OCI-LY3 (cell line): ENCODE data around the gene C2orf92.
"Not testable (repeated sequence)": the region's sequence is repeated elsewhere in the genome, so short reads cannot be mapped to it uniquely, and the experiment has no call there.

Source experiments
- H2AFZ ChIP-seq: fragments of 200-600, 300-600 bp; shearing (Covaris generic); 2 replicates; pipeline ENCODE4 v1.6.0; 2014; ENCODE audit warnings: antibody characterized with exemption, low read depth, low read length
- H3K27ac ChIP-seq: fragments of 200-600, 300-600 bp; sonication (generic); 2 replicates; pipeline ENCODE4 v1.5.1; 2014; ENCODE audit warnings: mild to moderate bottlenecking, low read length, moderate library complexity, mixed read lengths
- H3K27me3 ChIP-seq: fragments of 200-600, 300-600 bp; sonication (generic); 2 replicates; pipeline ENCODE4 v1.6.1; 2014; ENCODE audit warnings: low read depth, low read length, mixed read lengths
- H3K36me3 ChIP-seq: fragments of 200-600, 300-600 bp; sonication (generic); replicated peaks from 2 replicates; pipeline ENCODE3; 2014; ENCODE audit warnings: low read depth, low read length, mixed read lengths
- H3K4me1 ChIP-seq: fragments of 300-600, 200-600 bp; sonication (generic); 2 replicates; pipeline ENCODE4 v1.6.1; 2014; ENCODE audit warnings: low read length, mixed read lengths
- H3K4me2 ChIP-seq: fragments of 200-600, 300-600 bp; sonication (generic); 2 replicates; pipeline ENCODE4 v1.6.1; 2014; ENCODE audit warnings: low read length, mixed read lengths
- H3K4me3 ChIP-seq: fragments of 300-600, 200-600 bp; sonication (generic); 2 replicates; pipeline ENCODE4 v1.5.1; 2014; ENCODE audit warnings: antibody characterized with exemption, mild to moderate bottlenecking, low read length, moderate library complexity
- H3K79me2 ChIP-seq: fragments of 300-600, 200-600 bp; shearing (Covaris generic); 2 replicates; pipeline ENCODE4 v1.6.1; 2014; ENCODE audit warnings: mild to moderate bottlenecking, low read length, mixed read lengths
- H3K9ac ChIP-seq: fragments of 300-600, 200-600 bp; shearing (Covaris generic); 2 replicates; pipeline ENCODE4 v1.6.0; 2014; ENCODE audit warnings: mild to moderate bottlenecking, low read length, moderate library complexity
- H3K9me3 ChIP-seq: fragments of 200-600, 300-600 bp; shearing (Covaris generic); 2 replicates; pipeline ENCODE4 v1.6.1; 2014; ENCODE audit warnings: low read length, mixed read lengths; ENCODE audit not compliant: insufficient read depth
- H4K20me1 ChIP-seq: fragments of 200-600, 300-600 bp; sonication (generic); 2 replicates; pipeline ENCODE4 v1.6.1; 2016; ENCODE audit warnings: low read length, mixed read lengths; ENCODE audit not compliant: insufficient read depth
- CTCF ChIP-seq: fragments of 200-600, 300-600 bp; sonication (generic); IDR thresholded peaks from 2 replicates; pipeline ENCODE4 v1.5.1; 2014; ENCODE audit warnings: antibody characterized with exemption, low read length, low read depth
- EZH2phosphoT487 ChIP-seq: fragments of 200-600 bp; shearing (Covaris generic); IDR thresholded peaks from 2 replicates; pipeline ENCODE4 v1.6.1; 2018; ENCODE audit warnings: antibody characterized with exemption, mixed run types, low read depth

Gene C2orf92

GRCh38 chr2:97669448-97669847 is at the start of gene C2orf92:
C2orf92 (plus strand) TSS chr2:97669713; CDS start chr2:97669789, 76 bp downstream.
- H2AFZ ChIP-seq = no peak within 1 kb of the TSS
- H3K36me3 ChIP-seq = no peaks in the 10 kb centered on the region
- peaks cover 15% of the 10 kb centered on the region for H3K4me1 ChIP-seq
- no peak within 1 kb of the TSS for H3K27ac ChIP-seq
- no peaks in the 10 kb centered on the region for H3K79me2 ChIP-seq
- no peaks in the 10 kb centered on the region for H4K20me1 ChIP-seq
- H3K4me2 ChIP-seq = no peak within 1 kb of the TSS
- H3K9ac ChIP-seq = no peak within 1 kb of the TSS
- H3K27me3 ChIP-seq = no peaks in the 10 kb centered on the region
- H3K9me3 ChIP-seq = no peaks in the 10 kb centered on the region
- TF ChIP-seq CTCF (no peak), EZH2phosphoT487 (no peak)
- no peak within 1 kb of the TSS for H3K4me3 ChIP-seq

GRCh38 chr2:97620492-97620891 is 49.0 kb upstream of the C2orf92 start:
- not testable (repeated sequence) for H3K9me3 ChIP-seq, H3K27ac ChIP-seq, H4K20me1 ChIP-seq, H3K4me2 ChIP-seq, H2AFZ ChIP-seq, H3K27me3 ChIP-seq, H3K4me3 ChIP-seq, H3K36me3 ChIP-seq, H3K9ac ChIP-seq, H3K4me1 ChIP-seq, H3K79me2 ChIP-seq

GRCh38 chr2:97622976-97623375 is 46.5 kb upstream of the C2orf92 start:
- not testable (repeated sequence) for H3K9me3 ChIP-seq, H3K27me3 ChIP-seq, H3K9ac ChIP-seq, H3K36me3 ChIP-seq, H3K4me2 ChIP-seq, H3K4me1 ChIP-seq, H3K79me2 ChIP-seq, H4K20me1 ChIP-seq, H3K4me3 ChIP-seq, H2AFZ ChIP-seq, H3K27ac ChIP-seq

- H3K27ac ChIP-seq, H3K9me3 ChIP-seq, H3K36me3 ChIP-seq, H3K4me2 ChIP-seq, H2AFZ ChIP-seq, H4K20me1 ChIP-seq, H3K4me3 ChIP-seq, H3K79me2 ChIP-seq, H3K27me3 ChIP-seq, H3K4me1 ChIP-seq, H3K9ac ChIP-seq: not testable (repeated sequence)
Measured at GRCh38 chr2:97625354-97626048, 44.0 kb upstream of the C2orf92 start.

GRCh38 chr2:97626049-97626430 is 43.5 kb upstream of the C2orf92 start:
- H2AFZ ChIP-seq, H3K27me3 ChIP-seq, H3K4me1 ChIP-seq, H3K9ac ChIP-seq, H3K9me3 ChIP-seq, H3K27ac ChIP-seq, H4K20me1 ChIP-seq, H3K4me3 ChIP-seq, H3K4me2 ChIP-seq, H3K79me2 ChIP-seq, H3K36me3 ChIP-seq: not testable (repeated sequence)

- Histone ChIP-seq H3K27ac (no peak overlapping the region), H3K9me3 (no peaks in the 10 kb centered on the region), H3K9ac (no peak overlapping the region), H3K4me1 (peaks cover 10% of the 10 kb centered on the region), H3K4me2 (no peak overlapping the region), H3K4me3 (no peak overlapping the region), H3K27me3 (no peaks in the 10 kb centered on the region), H3K79me2 (peaks cover 14% of the 10 kb centered on the region), H4K20me1 (no peaks in the 10 kb centered on the region), H3K36me3 (peaks cover 19% of the 10 kb centered on the region), H2AFZ (no peak overlapping the region)
- TF ChIP-seq EZH2phosphoT487 (no peak), CTCF (no peak)
Measured at GRCh38 chr2:97644023-97644717, 25.3 kb upstream of the C2orf92 start.
